ENCODE results near the gene RPS6KA1. TPM values are rescaled to one million over a fixed set of nuclear protein-coding genes. Genes with fewer than 3 reads are reported as not detected.
"Not testable (repeated sequence)": the region's sequence is repeated elsewhere in the genome, so short reads cannot be mapped to it uniquely, and the experiment has no call there.

RPS6KA1 gene
- total RNA-seq, 1 donor from 2014 or later, result 28.3 TPM

DNA sequence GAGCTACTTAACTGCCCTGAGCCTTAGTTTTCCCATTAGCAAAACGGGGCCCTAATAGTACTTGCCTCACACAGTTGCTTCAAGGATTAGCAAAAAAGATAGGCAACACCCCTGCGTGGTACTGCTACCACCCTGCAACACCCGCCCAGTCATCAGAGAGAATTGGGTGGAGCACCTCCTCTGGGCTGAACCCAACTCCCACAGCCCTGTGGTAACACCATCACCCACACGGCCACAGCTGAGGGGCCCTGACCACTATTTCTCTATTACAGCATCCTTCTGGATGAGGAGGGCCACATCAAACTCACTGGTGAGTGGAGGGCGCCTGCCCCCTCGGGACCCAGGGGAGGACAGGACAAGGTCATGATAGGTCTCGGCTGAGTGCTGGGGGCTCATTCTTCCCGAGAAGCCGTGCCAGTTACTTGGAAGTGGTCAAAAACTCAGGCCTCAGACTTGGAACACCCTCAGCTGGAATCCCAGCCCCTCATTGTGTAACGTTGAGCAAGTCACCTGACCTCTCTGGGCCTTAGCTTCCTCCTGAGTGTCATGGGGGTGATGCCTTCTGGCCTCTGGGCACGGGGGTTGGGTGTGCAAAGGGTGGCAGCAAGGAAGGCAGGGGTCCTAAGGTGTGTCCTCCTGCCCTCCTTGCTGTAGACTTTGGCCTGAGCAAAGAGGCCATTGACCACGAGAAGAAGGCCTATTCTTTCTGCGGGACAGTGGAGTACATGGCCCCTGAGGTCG lies 24.6 kb downstream of the RPS6KA1 start:
- DNase-seq (ENCODE audit: low spot score), result no peak

DNA sequence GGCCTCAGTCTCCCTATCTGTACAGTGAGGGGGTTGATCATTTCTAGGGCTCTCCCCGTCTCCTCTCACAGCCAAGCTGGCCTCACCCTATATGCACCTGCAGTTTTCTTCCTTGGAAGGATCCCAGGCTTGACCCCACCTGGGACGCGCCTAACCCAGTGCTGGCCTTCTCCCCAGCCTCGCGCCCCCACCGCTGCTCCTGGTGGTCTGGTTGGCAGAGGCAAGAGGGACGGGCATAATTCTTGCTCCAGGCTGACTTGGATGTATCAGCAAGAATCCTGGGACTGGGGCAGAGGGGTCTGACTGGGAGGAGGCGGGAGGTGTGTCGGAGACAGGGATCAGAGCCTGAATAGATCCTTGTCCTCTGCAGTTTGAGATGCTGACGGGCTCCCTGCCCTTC lies 25.2 kb downstream of the RPS6KA1 start:
- no peak for DNase-seq (ENCODE audit: low spot score)

DNA sequence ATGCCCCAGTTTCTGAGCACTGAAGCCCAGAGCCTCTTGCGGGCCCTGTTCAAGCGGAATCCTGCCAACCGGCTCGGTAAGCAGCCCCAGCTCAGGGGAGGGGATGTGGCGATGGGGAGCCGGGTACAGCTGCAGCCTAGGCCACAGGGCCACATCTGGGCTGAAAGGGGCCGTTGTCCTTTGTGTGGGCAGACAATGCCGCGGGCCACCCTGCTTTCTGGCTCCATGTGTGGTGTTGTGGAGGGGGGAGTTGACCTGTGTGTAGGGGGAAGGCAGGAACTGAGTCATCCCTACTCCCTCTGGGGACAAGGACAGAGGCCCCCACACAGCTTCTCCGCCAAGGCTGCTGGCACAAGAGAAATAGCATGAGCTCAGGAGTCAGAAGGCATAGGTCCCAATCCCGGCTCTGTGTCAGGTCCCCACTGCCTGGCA lies 26.0 kb downstream of the RPS6KA1 start:
- no peak for DNase-seq (ENCODE audit: low spot score)

DNA sequence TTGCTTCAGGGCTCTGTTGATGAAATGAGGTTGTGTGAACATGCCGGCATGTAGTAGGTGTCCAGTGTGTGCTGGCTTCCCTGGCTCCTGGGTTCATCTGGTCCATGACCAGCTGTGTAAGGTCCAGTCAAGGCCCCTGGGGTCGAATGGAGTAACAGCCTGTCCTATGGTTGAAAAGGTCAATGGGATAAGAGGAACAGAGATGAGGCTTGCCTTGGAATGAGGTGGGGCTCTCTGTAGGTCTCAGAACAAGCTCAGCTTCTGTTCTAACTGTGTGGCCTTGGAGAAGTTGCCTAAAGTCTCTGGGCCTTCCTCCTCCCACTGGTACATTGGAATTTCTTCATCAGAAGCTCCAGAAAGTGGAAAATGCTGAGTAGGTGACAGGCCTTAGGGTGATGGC lies 26.6 kb downstream of the RPS6KA1 start:
- no peak for DNase-seq (ENCODE audit: low spot score)

DNA sequence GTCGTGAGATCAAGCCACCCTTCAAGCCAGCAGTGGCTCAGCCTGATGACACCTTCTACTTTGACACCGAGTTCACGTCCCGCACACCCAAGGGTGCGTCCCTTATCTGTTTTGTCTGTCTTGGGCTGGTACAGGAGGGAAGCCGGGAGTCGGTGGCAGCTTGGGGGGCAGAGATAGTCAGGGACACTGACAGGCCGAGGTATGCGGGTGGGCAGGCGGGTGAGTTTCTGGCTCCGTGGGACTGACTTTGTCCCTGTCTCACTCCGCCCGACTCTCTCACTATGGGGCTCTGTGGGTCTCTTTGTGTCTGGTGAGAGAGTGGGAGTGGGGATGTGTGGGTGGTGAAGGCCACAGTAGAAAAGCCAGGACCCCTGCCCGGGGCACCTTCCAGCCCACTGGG lies 27.4 kb downstream of the RPS6KA1 start:
- DNase-seq (ENCODE audit: low spot score), result no peak

DNA sequence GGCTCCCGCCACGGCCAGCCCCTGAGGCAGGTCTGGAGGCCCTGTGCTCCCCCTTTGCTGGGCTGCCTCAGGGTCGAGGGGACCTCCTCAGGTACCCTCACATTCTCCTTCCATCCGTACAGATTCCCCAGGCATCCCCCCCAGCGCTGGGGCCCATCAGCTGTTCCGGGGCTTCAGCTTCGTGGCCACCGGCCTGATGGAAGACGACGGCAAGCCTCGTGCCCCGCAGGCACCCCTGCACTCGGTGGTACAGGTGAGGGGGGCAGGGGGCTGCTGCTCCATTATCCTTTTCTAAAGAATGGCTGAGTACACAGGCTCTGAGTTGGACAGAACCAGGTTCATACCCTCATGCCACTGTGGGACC lies 29.1 kb downstream of the RPS6KA1 start:
- DNase-seq (ENCODE audit: low spot score), result no peak

DNA sequence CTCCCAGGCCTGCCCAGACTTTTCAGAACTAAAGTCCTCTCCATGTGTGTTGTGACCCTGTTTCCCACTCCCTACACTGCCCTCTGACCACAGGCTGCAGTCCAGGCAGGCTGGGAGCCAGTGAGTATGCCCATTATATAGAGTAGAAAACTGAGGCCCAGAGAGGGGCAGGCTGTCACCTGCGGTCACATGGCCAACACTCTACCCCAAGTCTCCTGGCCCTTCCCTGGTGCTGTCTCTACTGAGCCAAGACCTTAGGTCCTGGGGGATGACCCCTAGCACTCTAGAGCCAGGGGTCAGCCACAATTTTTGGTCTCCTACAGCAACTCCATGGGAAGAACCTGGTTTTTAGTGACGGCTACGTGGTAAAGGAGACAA lies 30.8 kb downstream of the RPS6KA1 start:
- DNase-seq (ENCODE audit: low spot score), result no peak

DNA sequence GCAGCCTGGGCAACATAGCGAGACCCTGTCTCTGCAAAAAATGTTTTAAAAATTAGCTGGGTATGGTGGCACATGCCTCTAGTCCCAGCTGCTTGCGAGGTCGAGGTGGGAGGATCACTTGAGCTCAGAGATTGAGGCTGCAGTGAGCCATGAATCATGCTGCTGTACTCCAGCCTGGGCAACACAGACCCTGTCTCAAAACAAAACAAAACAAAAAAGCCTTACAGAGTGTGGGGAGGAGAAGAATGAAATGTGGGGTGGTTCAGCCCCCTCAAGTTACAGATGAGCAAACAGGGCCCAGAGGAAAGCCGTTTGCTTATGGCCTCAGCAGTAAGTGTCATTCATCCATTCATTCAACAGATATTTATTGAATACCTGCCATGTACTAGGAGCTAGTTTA lies 40.7 kb downstream of the RPS6KA1 start:
- DNase-seq (ENCODE audit: low spot score), result no peak

DNA sequence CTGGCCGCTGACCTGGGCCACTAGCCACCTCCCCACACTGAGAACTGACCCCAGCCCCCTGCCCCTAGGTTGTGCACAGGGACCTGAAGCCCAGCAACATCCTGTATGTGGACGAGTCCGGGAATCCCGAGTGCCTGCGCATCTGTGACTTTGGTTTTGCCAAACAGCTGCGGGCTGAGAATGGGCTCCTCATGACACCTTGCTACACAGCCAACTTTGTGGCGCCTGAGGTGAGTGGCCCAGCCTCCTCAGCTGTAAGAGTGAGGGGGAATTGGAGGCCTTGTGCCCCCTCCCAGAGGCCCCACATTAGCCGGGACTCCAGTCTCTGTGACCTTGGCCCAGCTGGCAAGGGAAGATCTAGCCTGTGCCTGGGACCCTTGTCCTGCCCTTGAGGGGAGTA lies 41.8 kb downstream of the RPS6KA1 start:
- DNase-seq (ENCODE audit: low spot score), result no peak

DNA sequence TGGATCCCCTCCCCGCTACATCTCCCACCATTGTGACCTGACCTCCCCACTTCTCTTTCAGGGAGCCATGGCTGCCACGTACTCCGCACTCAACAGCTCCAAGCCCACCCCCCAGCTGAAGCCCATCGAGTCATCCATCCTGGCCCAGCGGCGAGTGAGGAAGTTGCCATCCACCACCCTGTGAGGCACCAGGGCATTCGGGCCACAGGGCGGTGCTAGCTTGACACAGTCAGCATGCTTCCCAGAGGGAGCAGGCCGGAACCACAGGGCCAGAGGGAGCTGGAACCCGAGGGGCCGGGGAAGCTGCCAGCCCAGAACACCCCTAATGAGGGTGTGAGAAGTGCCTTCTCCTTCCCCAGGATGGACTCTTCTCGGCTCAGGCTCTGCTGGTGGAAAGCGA lies 44.5 kb downstream of the RPS6KA1 start:
- no peak for DNase-seq (ENCODE audit: low spot score)

DNA sequence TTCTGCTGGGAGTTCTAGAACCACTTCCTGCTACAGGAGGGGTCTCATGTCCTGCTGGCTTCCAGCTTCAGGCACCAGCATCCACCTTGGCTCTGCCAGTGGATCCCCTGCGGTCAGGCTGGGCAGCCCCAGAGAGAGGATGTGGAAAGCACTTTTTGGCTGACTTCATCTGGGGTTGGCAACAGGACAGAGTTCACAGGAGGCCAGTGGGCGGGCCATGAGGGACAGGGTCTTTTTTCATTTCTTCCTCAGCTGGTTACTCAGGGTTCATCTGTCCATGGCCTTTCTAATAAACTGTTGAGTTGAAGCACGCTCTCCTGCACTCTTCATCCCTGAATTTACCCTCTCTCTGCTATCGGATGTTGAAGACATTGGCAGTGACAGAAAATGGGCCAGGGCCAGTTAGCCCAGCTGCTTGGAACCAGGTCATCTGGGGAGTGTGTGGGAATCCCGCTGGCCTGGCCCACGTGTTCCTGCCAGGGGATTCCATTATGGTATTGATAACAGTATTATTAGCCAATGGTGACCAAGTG lies 45.2 kb downstream of the RPS6KA1 start:
- no peak for DNase-seq (ENCODE audit: low spot score)

DNA sequence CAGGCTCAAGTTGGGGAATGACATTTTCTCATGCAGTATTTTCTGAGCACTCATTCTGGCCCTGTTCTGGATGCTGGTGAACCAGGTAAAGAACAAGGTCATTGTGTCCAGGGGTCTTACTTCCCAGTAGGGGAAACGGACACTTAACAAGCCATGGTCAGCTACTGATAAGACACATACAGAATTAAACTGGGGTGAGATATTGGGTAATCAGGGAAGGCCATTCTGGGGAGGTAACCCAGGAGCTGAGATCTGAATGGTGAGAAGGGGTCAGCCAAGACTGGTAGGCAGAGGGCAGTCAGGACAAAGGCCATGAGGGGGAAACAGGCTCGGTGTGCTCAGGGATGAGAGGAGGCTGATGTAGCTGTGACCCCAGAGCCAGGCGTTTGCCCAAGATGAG lies 45.8 kb downstream of the RPS6KA1 start:
- no peak for DNase-seq (ENCODE audit: low spot score)

DNA sequence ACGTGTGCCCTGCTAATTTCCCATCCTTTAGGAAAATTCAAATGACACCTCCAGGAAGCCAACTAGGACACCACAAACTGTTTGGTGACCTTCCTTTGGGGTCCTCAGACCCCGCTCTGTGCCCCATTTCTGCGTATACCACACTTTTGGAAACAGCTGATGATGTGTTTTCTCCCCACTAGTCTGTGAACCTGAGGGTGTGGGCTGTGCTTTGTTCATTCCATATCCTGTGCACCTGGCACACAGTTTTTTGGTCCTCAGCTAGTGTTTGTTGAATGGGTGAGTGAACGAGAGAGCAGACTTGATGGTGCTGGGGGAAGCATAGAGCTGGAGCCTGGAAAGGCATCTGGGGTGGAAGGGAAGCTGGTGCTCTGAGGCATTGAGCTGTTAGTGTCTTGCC lies 48.6 kb downstream of the RPS6KA1 start:
- DNase-seq (ENCODE audit: low spot score), result no peak

DNA sequence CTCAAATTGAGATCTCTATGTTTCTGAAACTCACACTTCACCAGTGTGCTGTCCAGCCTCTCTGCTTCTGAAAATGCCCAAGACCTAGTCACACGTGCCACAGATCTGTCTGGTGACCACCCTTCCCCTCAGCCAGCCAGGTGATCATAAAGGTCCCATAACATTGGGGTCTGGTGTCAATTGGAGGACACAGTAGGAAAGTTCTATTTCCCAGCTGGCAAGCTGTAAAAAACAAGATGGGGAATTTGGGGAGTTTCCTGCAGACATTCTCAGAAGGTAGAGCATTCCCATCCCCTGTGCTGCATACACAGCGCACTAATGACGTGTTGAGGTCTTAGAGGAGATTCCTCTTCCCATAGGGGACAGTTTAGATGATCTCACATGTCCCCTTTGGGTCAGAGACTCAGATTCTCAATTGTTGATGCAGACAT lies 50.1 kb downstream of the RPS6KA1 start:
- no peak for DNase-seq (ENCODE audit: low spot score)

DNA sequence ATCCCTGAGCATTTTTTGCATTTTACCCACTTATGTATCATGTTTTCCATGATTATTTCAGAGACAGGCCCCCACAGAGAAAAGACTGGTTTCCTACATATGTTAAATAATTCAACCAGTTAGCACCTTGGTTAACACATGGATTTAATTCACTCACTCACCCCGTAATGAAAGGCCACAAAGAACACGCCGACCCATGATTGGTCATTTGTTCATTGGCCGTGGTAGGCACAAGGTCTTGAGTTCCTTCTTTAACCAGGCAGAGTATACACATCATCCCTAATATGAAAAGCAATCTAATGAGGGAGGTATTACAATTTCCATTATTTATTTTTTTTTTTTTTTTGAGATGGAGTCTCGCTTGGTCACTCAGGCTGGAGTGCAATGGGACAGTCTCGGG lies 50.6 kb downstream of the RPS6KA1 start:
- DNase-seq (ENCODE audit: low spot score), result no peak

DNA sequence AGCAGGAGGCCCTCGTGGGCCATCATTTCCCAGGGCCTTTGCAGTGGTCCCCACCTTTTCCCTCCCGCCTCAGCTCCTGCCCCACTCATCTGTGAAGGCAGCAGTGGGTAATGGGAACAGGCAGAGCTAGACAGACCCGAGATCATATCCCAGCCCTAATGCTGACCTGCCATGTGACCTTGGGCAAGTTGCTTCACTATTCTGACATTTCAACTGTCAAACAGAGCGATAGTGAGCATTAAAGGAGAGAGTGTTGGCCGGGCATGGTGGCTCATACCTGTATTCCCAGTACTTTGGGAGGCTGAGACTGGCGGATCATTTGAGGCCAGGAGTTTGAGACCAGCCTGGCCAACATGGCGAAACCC lies 51.7 kb downstream of the RPS6KA1 start:
- DNase-seq (ENCODE audit: low spot score), result no peak

DNA sequence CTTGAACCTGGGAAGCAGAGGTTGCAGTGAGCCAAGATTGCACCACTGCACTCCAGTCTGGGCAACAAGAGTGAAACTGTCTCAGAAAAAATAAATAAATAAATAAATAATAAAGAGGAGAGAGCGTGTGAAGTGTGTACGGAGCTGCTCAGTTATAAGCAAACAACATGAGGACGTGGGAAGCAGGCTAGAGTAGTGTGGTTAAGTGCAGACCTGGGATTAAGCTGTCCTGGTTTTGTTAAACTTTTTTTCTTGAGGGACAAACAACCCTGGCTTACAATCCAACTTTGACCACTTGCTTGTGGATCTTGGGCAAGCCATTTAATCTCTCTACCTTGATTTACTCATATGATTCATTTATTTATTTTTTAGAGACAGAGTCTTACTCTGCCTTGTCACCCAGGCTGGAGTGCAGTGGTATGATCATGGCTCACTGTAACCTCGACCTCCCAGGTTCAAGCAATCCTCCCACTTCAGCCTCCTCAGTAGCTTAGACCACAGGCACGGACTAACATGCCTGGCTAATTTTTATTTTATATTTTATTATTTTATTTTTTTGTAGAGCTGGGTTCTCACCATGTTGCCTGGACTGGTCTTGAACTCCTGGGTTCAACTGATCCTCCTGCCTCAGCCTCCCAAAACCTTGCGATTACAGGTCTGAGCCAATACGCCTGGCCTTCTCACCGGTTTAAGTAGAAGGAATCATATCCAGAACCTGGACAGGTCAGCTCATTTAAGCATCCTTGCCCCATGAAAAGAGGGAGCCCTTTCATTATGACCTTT lies 52.7 kb downstream of the RPS6KA1 start:
- DNase-seq (ENCODE audit: low spot score), result no peak

DNA sequence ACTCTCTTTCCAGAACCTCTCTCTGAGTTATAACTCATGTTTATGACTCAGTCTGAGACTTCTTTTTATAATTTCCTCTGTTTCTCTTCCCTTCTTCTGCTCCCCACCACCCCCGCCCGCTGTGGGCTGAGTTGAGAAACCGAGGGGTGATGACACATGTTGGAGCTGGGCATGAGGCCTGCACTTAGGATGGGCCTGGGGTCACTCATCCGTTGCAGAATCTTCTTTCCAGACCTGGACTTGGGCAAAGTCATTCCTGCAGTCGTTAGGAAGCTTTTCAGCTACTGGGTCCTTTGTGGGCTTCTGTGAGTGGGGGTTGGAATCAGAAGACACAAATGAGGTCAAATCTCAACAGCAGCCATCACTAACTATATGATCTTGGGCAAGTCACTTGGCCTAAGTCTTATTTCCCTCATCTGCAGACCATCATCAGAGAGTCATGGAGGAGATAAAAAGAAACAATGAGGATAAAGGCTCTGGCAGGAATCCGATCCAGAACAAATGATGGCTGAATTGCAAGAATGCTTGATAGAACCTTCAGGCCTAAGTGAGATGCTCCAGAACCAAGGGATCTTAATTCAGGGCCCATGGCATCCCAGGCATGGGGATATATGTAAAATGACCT lies 53.4 kb downstream of the RPS6KA1 start:
- DNase-seq (ENCODE audit: low spot score), result no peak

DNA sequence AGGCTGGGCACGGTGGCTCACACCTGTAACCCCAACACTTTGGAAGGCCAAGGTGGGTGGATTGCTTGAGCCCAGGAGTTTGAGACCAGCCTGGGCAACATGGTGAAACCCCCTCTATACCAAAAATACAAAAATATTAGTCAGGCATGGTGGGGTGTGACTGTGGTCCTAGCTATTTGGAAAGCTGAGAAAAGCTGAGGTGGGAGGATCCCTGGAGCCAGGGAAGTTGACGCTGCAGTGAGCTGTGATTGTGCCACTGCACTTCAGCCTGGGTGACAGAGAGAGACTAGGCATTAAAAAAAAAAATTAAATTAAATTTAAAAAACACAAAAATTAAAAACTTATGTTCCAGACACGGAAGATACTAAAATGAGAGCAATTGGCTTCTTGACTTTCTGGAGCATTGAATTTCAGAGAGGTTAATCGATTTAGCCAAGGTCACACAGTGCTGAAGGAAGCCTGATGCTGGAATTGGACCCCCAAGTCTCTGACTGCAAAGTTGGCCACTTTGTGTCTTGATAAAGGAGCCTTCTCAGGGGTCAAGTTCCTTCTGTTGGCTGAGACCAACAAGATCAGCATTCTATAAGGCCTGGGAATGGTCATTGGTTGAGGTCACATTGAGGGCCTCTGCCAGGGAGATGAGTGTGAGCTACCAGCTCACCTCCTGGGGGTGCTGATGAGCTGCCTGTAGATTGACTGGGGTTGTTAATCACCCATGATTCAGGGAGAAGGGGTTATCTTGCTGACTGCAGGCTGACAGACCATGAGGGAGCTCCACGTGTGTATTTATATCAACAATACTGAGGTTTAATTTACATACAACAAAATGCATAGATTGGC lies 54.3 kb downstream of the RPS6KA1 start:
- DNase-seq (ENCODE audit: low spot score), result no peak

DNA sequence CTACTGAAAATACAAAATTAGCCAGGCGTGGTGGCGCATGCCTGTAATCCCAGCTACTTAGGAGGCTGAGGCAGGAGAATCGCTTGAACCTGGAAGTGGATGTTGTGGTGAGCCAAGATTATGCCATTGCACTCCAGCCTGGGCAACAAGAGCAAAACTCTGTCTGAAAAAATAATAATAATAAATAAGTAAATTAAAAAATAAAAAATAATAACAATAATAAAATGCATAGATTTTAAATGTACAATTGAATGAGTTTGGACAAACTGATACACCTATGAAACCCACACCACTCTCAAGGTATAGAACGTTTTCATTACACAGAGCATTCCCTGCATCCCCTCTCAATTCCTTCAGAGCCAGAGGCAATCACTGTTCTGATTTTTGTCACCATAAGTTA lies 55.0 kb downstream of the RPS6KA1 start:
- DNase-seq (ENCODE audit: low spot score), result not testable (repeated sequence)

DNA sequence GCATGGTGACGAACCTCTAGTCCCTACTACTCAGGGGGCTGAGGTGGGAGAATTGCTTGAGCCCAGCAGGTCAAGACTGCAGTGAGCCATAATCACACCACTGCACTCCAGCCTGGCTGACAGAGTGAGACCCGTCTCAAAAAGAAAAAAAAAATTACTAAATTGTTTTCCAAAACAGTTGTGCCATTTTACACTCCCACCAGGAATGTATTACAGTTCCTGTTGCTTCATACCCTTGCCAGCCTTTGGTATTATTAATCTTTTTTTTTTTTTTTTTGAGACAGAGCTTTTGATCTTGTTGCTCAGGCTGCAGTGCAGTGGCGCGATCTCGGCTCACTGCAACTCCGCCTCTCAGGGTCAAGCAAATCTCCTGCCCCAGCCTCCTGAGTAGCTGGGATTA lies 55.9 kb downstream of the RPS6KA1 start:
- DNase-seq (ENCODE audit: low spot score), result no peak

Measured in mesenteric fat pad (tissue), 1 donor.